HuH-7 (cell line): ENCODE measurements around the gene GYPC.

Experiments
- DNase-seq: peaks from one replicate; pipeline ENCODE4 v3.0.0; 2011; ENCODE audit warnings: low spot score

Gene GYPC

GRCh38 chr2:126650994-126651393 lies 5.0 kb upstream of the GYPC start:
- DNase-seq: no peak

GRCh38 chr2:126652323-126652891 lies 3.6 kb upstream of the GYPC start:
- no peak for DNase-seq

- DNase-seq: no peak
These were observed 2.8 kb upstream of the GYPC start for GRCh38 chr2:126653109-126653508.

GRCh38 chr2:126653761-126654160 lies 2.2 kb upstream of the GYPC start:
- no peak for DNase-seq

- DNase-seq: no peak
These were observed 907 bp upstream of the GYPC start for GRCh38 chr2:126655051-126655450.

DNA sequence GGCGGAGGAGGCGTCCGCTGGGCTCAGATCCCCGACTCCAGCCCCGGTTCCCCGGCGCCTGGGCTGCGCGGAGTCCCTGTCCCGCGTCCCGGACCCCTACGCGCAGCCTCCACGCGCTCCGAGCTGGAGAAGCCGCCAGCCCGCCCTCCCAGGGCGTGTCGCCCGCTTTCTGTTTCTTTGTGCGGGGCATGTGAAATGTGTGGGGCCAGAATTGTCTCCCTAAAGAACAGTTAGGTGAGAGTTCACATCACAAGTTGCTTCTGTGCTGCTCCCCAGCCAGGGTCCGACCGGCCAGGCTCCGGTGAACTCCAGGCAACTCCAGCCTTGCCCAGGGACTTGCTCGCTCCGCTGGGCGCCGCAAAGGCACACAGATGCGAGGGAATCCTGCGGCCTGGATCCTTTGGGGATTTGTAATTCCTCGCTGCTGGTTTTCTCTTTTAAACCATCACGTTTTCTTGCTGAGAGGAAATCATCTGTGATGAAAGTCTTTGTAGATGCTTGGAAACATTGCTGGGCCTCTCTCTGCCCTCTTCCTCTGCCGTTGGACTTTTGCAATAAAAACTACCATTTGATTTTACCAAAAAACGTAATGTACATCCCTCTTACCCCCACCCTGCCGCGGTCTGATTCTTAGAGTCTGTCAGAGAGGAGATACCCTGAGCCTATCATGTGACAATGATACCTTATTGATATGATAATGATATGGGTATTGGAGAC lies 631 bp downstream of the GYPC start:
- no peak for DNase-seq

DNA sequence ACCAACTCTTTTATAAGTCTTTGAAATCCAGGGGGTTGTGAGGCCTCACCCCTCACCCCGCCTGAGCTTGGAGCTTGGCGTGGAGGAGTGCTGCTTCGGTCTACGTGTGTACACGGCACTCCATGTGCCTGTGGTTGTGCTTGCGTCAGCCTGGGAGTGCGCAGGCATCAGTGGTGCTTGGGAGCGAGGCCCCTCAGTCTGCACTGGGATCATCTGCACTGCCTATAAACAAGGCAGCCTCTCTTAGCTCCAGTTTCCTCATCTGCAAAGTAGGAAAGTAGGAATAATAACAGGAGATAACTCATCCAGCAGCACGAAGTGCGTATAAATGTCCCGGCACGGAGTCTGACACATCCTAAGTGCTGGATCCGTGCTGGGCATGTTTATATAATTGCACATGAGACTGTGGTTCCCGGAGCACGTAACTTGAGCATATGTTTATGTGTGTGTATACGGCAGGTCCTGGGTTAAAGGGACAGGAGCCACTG lies 1.2 kb downstream of the GYPC start:
- no peak for DNase-seq

- no peak for DNase-seq
These were observed 1.8 kb downstream of the GYPC start for GRCh38 chr2:126657636-126658318.

DNA sequence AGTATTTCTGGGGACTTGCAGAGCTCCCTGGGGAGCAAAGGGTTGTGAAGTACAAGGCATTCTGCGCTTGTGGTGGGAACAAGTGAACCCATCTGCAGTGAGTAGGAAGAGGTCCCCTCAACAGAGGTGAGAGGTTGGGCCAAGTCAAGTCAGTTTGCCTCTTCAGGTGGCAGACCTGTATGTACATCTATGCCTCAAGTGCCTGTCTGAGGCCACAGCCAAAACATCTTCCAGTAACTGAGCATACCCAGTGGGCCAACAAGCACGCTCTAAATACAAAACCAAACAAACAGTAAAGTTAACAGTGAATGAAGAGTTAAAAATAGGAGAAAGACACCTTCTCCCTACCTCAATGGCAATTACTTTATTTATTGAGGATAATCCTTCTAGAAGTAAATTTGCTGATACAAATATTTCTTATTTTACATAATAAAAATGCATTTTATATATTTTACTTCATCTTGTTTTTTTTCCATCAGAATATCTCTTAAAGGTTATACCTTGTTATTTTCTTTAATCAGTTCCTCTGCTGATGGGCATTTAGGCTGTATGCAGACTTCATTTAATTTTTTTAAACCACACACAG lies 2.5 kb downstream of the GYPC start:
- no peak for DNase-seq

DNA sequence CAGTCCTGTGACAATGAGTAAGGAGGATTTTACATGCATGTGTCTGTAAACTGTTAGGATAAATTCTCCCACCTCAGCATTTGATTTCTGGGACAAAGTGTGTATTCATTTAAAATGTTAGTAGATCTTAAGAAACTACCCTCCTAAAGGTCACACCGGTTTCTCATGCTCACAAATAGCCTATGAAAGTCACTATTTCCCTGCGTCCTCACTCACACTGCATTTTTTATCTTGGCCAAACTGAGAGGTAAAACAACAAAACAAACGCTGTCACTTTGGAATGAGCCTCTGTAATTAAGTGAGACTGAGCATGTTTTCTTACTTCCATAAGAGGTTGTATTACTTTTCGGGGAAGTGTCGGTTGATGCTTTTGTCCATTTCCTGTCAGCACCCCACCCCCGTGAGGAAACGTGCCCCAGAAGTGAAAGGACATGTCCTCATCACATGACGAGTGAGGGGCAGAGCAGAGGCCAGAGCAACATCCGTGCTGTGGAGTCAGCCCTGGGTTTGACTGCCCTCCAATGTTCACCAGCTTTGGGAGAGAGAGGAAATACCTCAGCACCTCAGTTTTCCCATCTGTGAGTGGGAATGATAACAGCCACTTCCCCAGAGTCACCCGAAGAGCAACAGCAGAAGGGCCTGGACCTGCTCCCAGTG lies 3.1 kb downstream of the GYPC start:
- no peak for DNase-seq

- no peak for DNase-seq
These were observed 3.9 kb downstream of the GYPC start for GRCh38 chr2:126659562-126660467.

- DNase-seq: no peak
These were observed 5.0 kb downstream of the GYPC start for GRCh38 chr2:126660971-126661370.

- no peak for DNase-seq
These were observed 5.9 kb downstream of the GYPC start for GRCh38 chr2:126661702-126662500.

GRCh38 chr2:126662621-126663020 lies 6.7 kb downstream of the GYPC start:
- DNase-seq: no peak

GRCh38 chr2:126663184-126663963 lies 7.4 kb downstream of the GYPC start:
- no peak for DNase-seq

DNA sequence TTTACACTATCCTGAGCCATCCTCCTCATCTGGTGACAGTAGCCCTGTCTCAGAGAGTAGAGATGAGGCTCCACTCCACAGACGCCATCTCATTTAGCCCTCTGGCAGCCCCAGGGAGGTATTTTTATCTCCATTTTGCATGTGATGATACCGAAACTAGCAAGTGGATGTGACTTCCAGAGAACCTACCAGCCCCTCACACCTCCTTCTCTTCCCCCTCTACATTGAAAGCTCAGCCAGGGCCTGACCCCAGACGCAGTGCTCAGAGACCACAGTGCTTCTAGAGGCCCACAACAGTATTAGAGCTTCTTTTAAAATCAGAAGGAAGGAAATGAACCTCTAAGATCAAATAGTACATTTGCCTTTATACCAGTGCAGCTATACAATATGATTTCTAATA lies 8.3 kb downstream of the GYPC start:
- DNase-seq: no peak

DNA sequence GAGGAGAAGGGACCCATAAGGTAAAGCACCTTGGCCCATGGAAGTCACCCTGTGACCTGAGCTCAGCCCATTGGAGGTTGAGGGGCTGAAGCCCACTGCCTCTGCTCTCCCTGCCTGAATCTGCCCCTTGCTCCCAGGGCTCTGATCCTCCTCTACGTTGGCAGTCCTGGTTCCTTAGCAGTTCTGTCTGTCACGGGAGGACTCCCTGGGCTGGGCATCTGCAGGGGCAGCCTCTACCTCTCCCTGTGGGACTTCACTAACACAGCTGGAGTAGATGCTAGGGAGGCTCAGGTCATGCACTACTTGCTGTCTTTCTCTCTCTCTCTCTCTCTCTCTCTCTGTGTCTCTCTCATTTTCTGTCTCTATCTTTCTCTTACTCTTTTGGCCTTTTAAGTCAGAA lies 8.7 kb downstream of the GYPC start:
- DNase-seq: no peak

DNA sequence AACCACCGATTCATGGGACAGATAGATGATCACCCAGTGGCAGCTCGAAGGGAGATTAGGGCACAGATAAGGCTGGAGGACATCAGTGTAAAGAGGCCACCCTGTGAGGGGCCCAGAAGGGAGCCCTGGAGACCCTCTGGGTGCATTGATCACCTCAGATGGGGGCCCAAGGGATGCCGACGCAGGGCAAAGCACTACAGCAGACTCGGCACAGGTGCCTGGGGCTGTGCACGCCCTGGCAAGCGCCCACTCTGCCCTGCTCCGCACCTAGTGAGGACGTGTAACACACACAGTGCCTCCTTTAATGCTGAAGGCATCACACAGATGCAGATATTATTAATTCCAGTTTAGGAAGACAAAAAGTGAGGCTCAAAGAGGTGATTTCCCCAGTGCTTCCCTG lies 9.5 kb downstream of the GYPC start:
- no peak for DNase-seq

GRCh38 chr2:126668254-126668653 lies 12.3 kb downstream of the GYPC start:
- DNase-seq: no peak

- DNase-seq: no peak
These were observed 13.8 kb downstream of the GYPC start for GRCh38 chr2:126669772-126670171.
